Measurements from ENCODE around the gene GORASP2. TPM values are rescaled to one million over a fixed set of nuclear protein-coding genes. Genes with fewer than 3 reads are reported as not detected.

GORASP2 gene
- total RNA-seq, 1 donor from 2014 or later: 38.8 TPM

- peak overlapping the region; percentile 56 for H3K27ac Mint-ChIP-seq (ENCODE audit: unreplicated experiment)
These were observed 823 bp upstream of the GORASP2 start for GRCh38 chr2:170928036-170928823.

GRCh38 chr2:170929686-170930050, 615 bp downstream of the GORASP2 start:
- peak overlapping the region; percentile 94 for H3K4me3 Mint-ChIP-seq (ENCODE audit: unreplicated experiment)
- DNase-seq: peak; percentile 56
- H3K4me1 Mint-ChIP-seq (ENCODE audit: low read depth, unreplicated experiment): peaks cover 13% of the 10 kb centered on the region
- peak overlapping the region; percentile 28 for H3K27ac Mint-ChIP-seq (ENCODE audit: unreplicated experiment)
- H3K27me3 Mint-ChIP-seq (ENCODE audit: unreplicated experiment): peaks cover 3% of the 10 kb centered on the region
- TF ChIP-seq, protein P1, sequence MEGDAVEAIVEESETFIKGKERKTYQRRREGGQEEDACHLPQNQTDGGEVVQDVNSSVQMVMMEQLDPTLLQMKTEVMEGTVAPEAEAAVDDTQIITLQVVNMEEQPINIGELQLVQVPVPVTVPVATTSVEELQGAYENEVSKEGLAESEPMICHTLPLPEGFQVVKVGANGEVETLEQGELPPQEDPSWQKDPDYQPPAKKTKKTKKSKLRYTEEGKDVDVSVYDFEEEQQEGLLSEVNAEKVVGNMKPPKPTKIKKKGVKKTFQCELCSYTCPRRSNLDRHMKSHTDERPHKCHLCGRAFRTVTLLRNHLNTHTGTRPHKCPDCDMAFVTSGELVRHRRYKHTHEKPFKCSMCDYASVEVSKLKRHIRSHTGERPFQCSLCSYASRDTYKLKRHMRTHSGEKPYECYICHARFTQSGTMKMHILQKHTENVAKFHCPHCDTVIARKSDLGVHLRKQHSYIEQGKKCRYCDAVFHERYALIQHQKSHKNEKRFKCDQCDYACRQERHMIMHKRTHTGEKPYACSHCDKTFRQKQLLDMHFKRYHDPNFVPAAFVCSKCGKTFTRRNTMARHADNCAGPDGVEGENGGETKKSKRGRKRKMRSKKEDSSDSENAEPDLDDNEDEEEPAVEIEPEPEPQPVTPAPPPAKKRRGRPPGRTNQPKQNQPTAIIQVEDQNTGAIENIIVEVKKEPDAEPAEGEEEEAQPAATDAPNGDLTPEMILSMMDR (IDR thresholded peaks at IDR 0.05; ENCODE audit: partially characterized antibody, unreplicated experiment): no peak
- peaks cover 3% of the 10 kb centered on the region for H3K36me3 Mint-ChIP-seq (ENCODE audit: unreplicated experiment)
- H3K9me3 Mint-ChIP-seq (ENCODE audit: unreplicated experiment): peaks cover 5% of the 10 kb centered on the region

More at GRCh38 chr2:170928036-170928823, 823 bp upstream of the GORASP2 start:
- peaks cover 13% of the 10 kb centered on the region for H3K4me1 Mint-ChIP-seq (ENCODE audit: low read depth, unreplicated experiment)
- H3K36me3 Mint-ChIP-seq (ENCODE audit: unreplicated experiment): peaks cover 4% of the 10 kb centered on the region
- H3K27me3 Mint-ChIP-seq (ENCODE audit: unreplicated experiment): peaks cover 3% of the 10 kb centered on the region
- TF ChIP-seq, protein P1 (IDR thresholded peaks at IDR 0.05; ENCODE audit: partially characterized antibody, unreplicated experiment): no peak
- DNase-seq: no peak
- peaks cover 6% of the 10 kb centered on the region for H3K9me3 Mint-ChIP-seq (ENCODE audit: unreplicated experiment)
- peak overlapping the region; percentile 69 for H3K4me3 Mint-ChIP-seq (ENCODE audit: unreplicated experiment)

DNA sequence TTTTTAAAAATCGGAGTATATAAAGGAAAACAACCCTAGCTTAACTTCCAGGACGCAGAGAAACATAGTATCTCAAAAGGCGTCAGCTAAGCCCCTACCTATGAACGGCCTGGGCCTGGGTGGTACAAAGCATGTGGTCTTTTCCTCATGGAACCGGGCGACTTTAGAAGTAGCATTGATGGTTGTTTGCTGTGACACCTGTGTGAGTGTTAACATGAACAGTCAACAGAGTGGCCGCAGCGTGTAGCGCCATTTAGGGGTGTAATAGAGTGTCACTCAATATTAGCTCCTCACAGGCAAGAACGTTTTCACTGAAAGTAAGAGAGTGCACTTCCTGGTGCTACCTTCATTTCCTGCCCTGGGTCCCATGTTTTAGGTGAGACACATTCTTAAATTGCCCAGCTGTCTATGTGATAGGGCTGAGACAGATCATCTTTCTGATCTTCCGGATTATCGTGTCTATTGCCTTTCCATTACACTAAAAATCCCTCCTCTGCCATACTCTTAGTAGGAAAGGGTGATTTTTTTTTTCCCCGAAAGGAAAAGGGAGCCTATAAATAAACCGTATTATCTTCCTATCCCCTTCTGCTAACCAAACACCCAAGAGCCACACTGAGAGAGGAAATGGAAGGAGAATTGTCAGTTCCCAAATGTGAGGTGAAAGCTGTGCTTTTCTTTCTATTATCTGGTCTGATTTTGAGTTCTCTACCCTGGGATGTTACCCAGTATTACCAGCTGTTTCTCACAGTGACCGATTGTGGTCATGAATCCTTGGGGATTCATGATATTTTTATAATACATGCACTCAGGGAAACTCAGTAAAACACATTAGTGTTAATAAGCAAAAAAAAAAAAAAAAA, 1.3 kb downstream of the GORASP2 start:
- H3K27me3 Mint-ChIP-seq (ENCODE audit: unreplicated experiment): peaks cover 3% of the 10 kb centered on the region
- no peak for DNase-seq
- no peaks in the 10 kb centered on the region for H3K36me3 Mint-ChIP-seq (ENCODE audit: unreplicated experiment)
- H3K9me3 Mint-ChIP-seq (ENCODE audit: unreplicated experiment): no peaks in the 10 kb centered on the region
- TF ChIP-seq, protein P1 (IDR thresholded peaks at IDR 0.05; ENCODE audit: partially characterized antibody, unreplicated experiment): no peak
- H3K4me1 Mint-ChIP-seq (ENCODE audit: low read depth, unreplicated experiment): peaks cover 13% of the 10 kb centered on the region
- peak overlapping the region; percentile 28 for H3K27ac Mint-ChIP-seq (ENCODE audit: unreplicated experiment)
- H3K4me3 Mint-ChIP-seq (ENCODE audit: unreplicated experiment): peak overlapping the region; percentile 94

DNA sequence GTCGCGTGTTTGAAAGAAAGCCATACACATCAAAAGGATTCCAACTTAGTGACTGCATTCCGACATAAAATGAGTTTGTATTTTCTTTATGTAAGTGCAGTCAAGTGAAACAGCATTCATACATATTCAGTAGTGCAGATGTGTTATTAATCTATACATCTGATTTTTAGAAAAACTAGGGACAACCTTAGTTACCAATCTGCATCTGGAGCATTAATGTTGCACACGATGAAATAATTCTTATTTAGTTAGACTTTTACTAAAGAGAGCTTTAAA, 1.9 kb downstream of the GORASP2 start:
- TF ChIP-seq, protein P1 (IDR thresholded peaks at IDR 0.05; ENCODE audit: partially characterized antibody, unreplicated experiment): no peak
- peak overlapping the region; percentile 94 for H3K4me3 Mint-ChIP-seq (ENCODE audit: unreplicated experiment)
- no peak for DNase-seq
- no peak overlapping the region for H3K27ac Mint-ChIP-seq (ENCODE audit: unreplicated experiment)
- H3K36me3 Mint-ChIP-seq (ENCODE audit: unreplicated experiment): no peaks in the 10 kb centered on the region
- H3K9me3 Mint-ChIP-seq (ENCODE audit: unreplicated experiment): no peaks in the 10 kb centered on the region
- H3K4me1 Mint-ChIP-seq (ENCODE audit: low read depth, unreplicated experiment): peaks cover 13% of the 10 kb centered on the region
- peaks cover 3% of the 10 kb centered on the region for H3K27me3 Mint-ChIP-seq (ENCODE audit: unreplicated experiment)

- Mint-ChIP-seq H3K27ac (ENCODE audit: unreplicated experiment) (no peak overlapping the region), H3K9me3 (ENCODE audit: unreplicated experiment) (no peaks in the 10 kb centered on the region), H3K36me3 (ENCODE audit: unreplicated experiment) (no peaks in the 10 kb centered on the region), H3K4me1 (ENCODE audit: low read depth, unreplicated experiment) (peaks cover 13% of the 10 kb centered on the region), H3K4me3 (ENCODE audit: unreplicated experiment) (no peak overlapping the region), H3K27me3 (ENCODE audit: unreplicated experiment) (peaks cover 3% of the 10 kb centered on the region)
- DNase-seq: no peak
- TF ChIP-seq, protein P1 (IDR thresholded peaks at IDR 0.05; ENCODE audit: partially characterized antibody, unreplicated experiment): no peak
These were observed 3.1 kb downstream of the GORASP2 start for GRCh38 chr2:170932166-170932565.
